H9 (cell line): ENCODE data around the gene MBTPS1. TPM values are rescaled to one million over a fixed set of nuclear protein-coding genes. Genes with fewer than 3 reads are reported as not detected.
A peak's percentile ranks its signal among the peaks of the same experiment; 100 is the strongest.

Source experiments
- DNase-seq: peaks from one replicate; pipeline ENCODE4 v3.0.0-alpha.2; 2017
- H2AFZ ChIP-seq: one replicate; pipeline ENCODE4 v1.6.1; 2013; ENCODE audit warnings: mild to moderate bottlenecking, low read length, control low read depth, moderate library complexity
- H2AK5ac ChIP-seq: 2 replicates; pipeline ENCODE4 v1.6.1; 2013; ENCODE audit warnings: low read length, control low read depth, mixed read lengths; ENCODE audit not compliant: insufficient read length
- H2BK120ac ChIP-seq: one replicate; pipeline ENCODE4 v1.6.1; 2013; ENCODE audit warnings: low read depth, mild to moderate bottlenecking, low read length, control low read depth, inconsistent platforms; ENCODE audit not compliant: poor library complexity, severe bottlenecking
- H2BK12ac ChIP-seq: 2 replicates; pipeline ENCODE4 v1.6.1; 2013; ENCODE audit warnings: low read length, control low read depth, mixed read lengths, low read depth; ENCODE audit not compliant: insufficient read length
- H2BK15ac ChIP-seq: 2 replicates; pipeline ENCODE4 v1.6.1; 2013; ENCODE audit warnings: low read depth, low read length, control low read depth
- H2BK20ac ChIP-seq: one replicate; pipeline ENCODE4 v1.6.1; 2013; ENCODE audit warnings: low read depth, mild to moderate bottlenecking, low read length, control low read depth, inconsistent platforms; ENCODE audit not compliant: poor library complexity, severe bottlenecking
- H2BK5ac ChIP-seq: 2 replicates; pipeline ENCODE4 v1.6.1; 2013; ENCODE audit warnings: low read length, control low read depth, mixed read lengths; ENCODE audit not compliant: insufficient read length
- H3K14ac ChIP-seq: 2 replicates; pipeline ENCODE4 v1.6.1; 2013; ENCODE audit warnings: low read length, control low read depth; ENCODE audit not compliant: insufficient read depth
- H3K18ac ChIP-seq: 2 replicates; pipeline ENCODE4 v1.6.1; 2013; ENCODE audit warnings: low read depth, mild to moderate bottlenecking, mixed read lengths, low read length, control low read depth; ENCODE audit not compliant: insufficient read length
- H3K23ac ChIP-seq: 2 replicates; pipeline ENCODE4 v1.6.1; 2013; ENCODE audit warnings: low read length, control low read depth, mixed read lengths, low read depth; ENCODE audit not compliant: insufficient read length
- H3K23me2 ChIP-seq: 2 replicates; pipeline ENCODE4 v1.6.1; 2013; ENCODE audit warnings: low read depth, mild to moderate bottlenecking, mixed read lengths, low read length, control low read depth; ENCODE audit not compliant: insufficient read length, poor library complexity, severe bottlenecking
- H3K27ac ChIP-seq: 2 replicates; pipeline ENCODE4 v1.5.1; 2013; ENCODE audit warnings: low read length, control low read depth, mixed read lengths, low read depth; ENCODE audit not compliant: insufficient read length
- H3K27me3 ChIP-seq: 2 replicates; pipeline ENCODE4 v1.6.1; 2013; ENCODE audit warnings: low read length, control low read depth, inconsistent platforms; ENCODE audit not compliant: insufficient read depth
- H3K4ac ChIP-seq: 2 replicates; pipeline ENCODE4 v1.6.1; 2013; ENCODE audit warnings: low read depth, mild to moderate bottlenecking, control low read depth, inconsistent platforms, low read length, moderate library complexity
- H3K4me1 ChIP-seq: 2 replicates; pipeline ENCODE4 v1.6.1; 2013; ENCODE audit warnings: low read length, control low read depth, inconsistent platforms; ENCODE audit not compliant: insufficient read depth
- H3K4me2 ChIP-seq: 2 replicates; pipeline ENCODE4 v1.6.1; 2013; ENCODE audit warnings: low read length, control low read depth, mixed read lengths; ENCODE audit not compliant: insufficient read length, insufficient read depth
- H3K56ac ChIP-seq: 2 replicates; pipeline ENCODE4 v1.6.1; 2013; ENCODE audit warnings: low read depth, mild to moderate bottlenecking, mixed read lengths, low read length, control low read depth; ENCODE audit not compliant: insufficient read length
- H3K79me1 ChIP-seq: 2 replicates; pipeline ENCODE4 v1.6.1; 2013; ENCODE audit warnings: low read depth, mild to moderate bottlenecking, moderate library complexity, low read length, control low read depth, inconsistent platforms; ENCODE audit not compliant: insufficient read depth, poor library complexity, severe bottlenecking
- H3K79me2 ChIP-seq: 2 replicates; pipeline ENCODE4 v1.6.1; 2013; ENCODE audit warnings: low read length, control low read depth, inconsistent platforms; ENCODE audit not compliant: insufficient read depth
- H3K9ac ChIP-seq: 2 replicates; pipeline ENCODE4 v1.6.1; 2013; ENCODE audit warnings: low read length, control low read depth, mixed read lengths; ENCODE audit not compliant: insufficient read length; ENCODE audit errors: extremely low read depth
- H3K9me3 ChIP-seq: one replicate; pipeline ENCODE4 v1.6.1; 2013; ENCODE audit warnings: low read depth, low read length, inconsistent platforms; ENCODE audit not compliant: control insufficient read depth
- H3T11ph ChIP-seq: one replicate; pipeline ENCODE4 v1.6.1; 2013; ENCODE audit warnings: mild to moderate bottlenecking, low read length, control low read depth, inconsistent platforms
- H4K20me1 ChIP-seq: one replicate; pipeline ENCODE4 v1.6.1; 2013; ENCODE audit not compliant: control insufficient read depth, insufficient read length, insufficient read depth
- H4K5ac ChIP-seq: 2 replicates; pipeline ENCODE4 v1.6.1; 2013; ENCODE audit warnings: low read depth, mild to moderate bottlenecking, mixed read lengths, low read length, control low read depth; ENCODE audit not compliant: insufficient read length
- H4K8ac ChIP-seq: replicated peaks from 2 replicates; pipeline ENCODE4 v1.6.1; 2013; ENCODE audit warnings: low read length, control low read depth, mixed read lengths, low read depth; ENCODE audit not compliant: insufficient read length
- H4K91ac ChIP-seq: 2 replicates; pipeline ENCODE4 v1.6.1; 2013; ENCODE audit warnings: low read depth, mild to moderate bottlenecking, moderate library complexity, mixed read lengths, low read length, control low read depth; ENCODE audit not compliant: insufficient read length
- H3K27ac Mint-ChIP-seq, 3 experiments: 2 replicates in 2 of 3; 3 replicates in 1 of 3; pipeline ENCODE4 v1.8.0; 2020 to 2021; ENCODE audit warnings: mixed read lengths in 3 of 3, mild to moderate bottlenecking in 1 of 3, moderate library complexity in 1 of 3
- H3K27me3 Mint-ChIP-seq: 2 replicates; pipeline ENCODE4 v1.8.0; 2021; ENCODE audit warnings: low read depth, mild to moderate bottlenecking, moderate library complexity, mixed read lengths
- H3K36me3 Mint-ChIP-seq, 3 experiments: 2 replicates in 2 of 3; 3 replicates in 1 of 3; pipeline ENCODE4 v1.8.0; 2020 to 2021; ENCODE audit warnings: low read depth in 3 of 3, mixed read lengths in 3 of 3; ENCODE audit not compliant: insufficient read depth in 1 of 3
- H3K4me1 Mint-ChIP-seq, 2 experiments: 2 replicates each; pipeline ENCODE4 v1.8.0; 2020; ENCODE audit warnings: mixed read lengths in 2 of 2
- H3K4me3 Mint-ChIP-seq, 2 experiments: 2 replicates in 1 of 2; 3 replicates in 1 of 2; pipeline ENCODE4 v1.8.0; 2020 to 2021; ENCODE audit warnings: mild to moderate bottlenecking in 2 of 2, mixed read lengths in 2 of 2, moderate library complexity in 1 of 2
- H3K9me3 Mint-ChIP-seq, 2 experiments: 2 replicates in 1 of 2; 3 replicates in 1 of 2; pipeline ENCODE4 v1.8.0; 2020; ENCODE audit warnings: mild to moderate bottlenecking in 2 of 2, mixed read lengths in 2 of 2, moderate library complexity in 1 of 2
- WGBS: extraction: QIAGEN DNeasy Blood & Tissue Kit; methylation state at CpG from one replicate; pipeline ENCODE4 v1.1.7; 2013; ENCODE audit warnings: missing lambda C conversion rate, low lambda C conversion rate, mixed read lengths; ENCODE audit not compliant: insufficient read length; ENCODE audit errors: extremely low coverage; 5-methylcytosine and 5-hydroxymethylcytosine counted together
- total RNA-seq: library from RNA; stranded (reverse); gene quantifications from 2 replicates; pipeline ENCODE4 v1.2.1, GENCODE V29; 2021
- TF ChIP-seq, protein P1 (sequence below): fragments of 200-600 bp; sonication (generic); conservative IDR thresholded peaks from 3 replicates; pipeline ENCODE4 v1.8.0; 2021; ENCODE audit warnings: antibody characterized with exemption, mild to moderate bottlenecking

Gene MBTPS1
- total RNA-seq, 1 experiment from 2014 or later: 48.7 TPM

- Histone ChIP-seq H3K56ac (no peak overlapping the region), H3K18ac (no peak overlapping the region), H3K4me2 (peak overlapping the region; percentile 23), H2BK15ac (no peak overlapping the region), H2BK12ac (no peak overlapping the region), H3K14ac (no peak overlapping the region), H3K9ac (peak overlapping the region; percentile 9), H2BK120ac (no peak overlapping the region), H2BK5ac (no peak overlapping the region), H3K23me2 (peaks cover under 1% of the 10 kb centered on the region), H2BK20ac (no peak overlapping the region), H3K79me1 (peaks cover 7% of the 10 kb centered on the region), H3K4ac (no peak overlapping the region), H4K91ac (no peak overlapping the region), H3K79me2 (peaks cover 10% of the 10 kb centered on the region; the same call in 1 of the 2 replicates), H3K27me3 (no peaks in the 10 kb centered on the region), H3K23ac (no peak overlapping the region), H3T11ph (no peak overlapping the region), H4K5ac (no peak overlapping the region), H3K27ac (no peak overlapping the region), H4K20me1 (no peaks in the 10 kb centered on the region), H3K4me1 (peaks cover 7% of the 10 kb centered on the region; the same call in 1 of the 2 replicates), H2AFZ (no peak overlapping the region), H4K8ac (no peak overlapping the region), H3K9me3 (no peaks in the 10 kb centered on the region), H2AK5ac (no peak overlapping the region)
- Mint-ChIP-seq H3K36me3 (peaks cover 6 to 18% (median 11%) of the 10 kb centered on the region in 3 experiments; a peak in 6 of 7 replicates), H3K9me3 (peaks cover 0 to 9% of the 10 kb centered on the region in 2 experiments; a peak in 1 of 5 replicates), H3K4me1 (peaks cover 53 to 55% of the 10 kb centered on the region in 2 experiments), H3K27ac (peak overlapping the region; percentile 7 to 76 (median 76); a peak in 4 of 7 replicates), H3K4me3 (peak overlapping the region; percentile 6 to 41; a peak in 1 of 5 replicates), H3K27me3 (no peaks in the 10 kb centered on the region)
- TF ChIP-seq, protein P1, sequence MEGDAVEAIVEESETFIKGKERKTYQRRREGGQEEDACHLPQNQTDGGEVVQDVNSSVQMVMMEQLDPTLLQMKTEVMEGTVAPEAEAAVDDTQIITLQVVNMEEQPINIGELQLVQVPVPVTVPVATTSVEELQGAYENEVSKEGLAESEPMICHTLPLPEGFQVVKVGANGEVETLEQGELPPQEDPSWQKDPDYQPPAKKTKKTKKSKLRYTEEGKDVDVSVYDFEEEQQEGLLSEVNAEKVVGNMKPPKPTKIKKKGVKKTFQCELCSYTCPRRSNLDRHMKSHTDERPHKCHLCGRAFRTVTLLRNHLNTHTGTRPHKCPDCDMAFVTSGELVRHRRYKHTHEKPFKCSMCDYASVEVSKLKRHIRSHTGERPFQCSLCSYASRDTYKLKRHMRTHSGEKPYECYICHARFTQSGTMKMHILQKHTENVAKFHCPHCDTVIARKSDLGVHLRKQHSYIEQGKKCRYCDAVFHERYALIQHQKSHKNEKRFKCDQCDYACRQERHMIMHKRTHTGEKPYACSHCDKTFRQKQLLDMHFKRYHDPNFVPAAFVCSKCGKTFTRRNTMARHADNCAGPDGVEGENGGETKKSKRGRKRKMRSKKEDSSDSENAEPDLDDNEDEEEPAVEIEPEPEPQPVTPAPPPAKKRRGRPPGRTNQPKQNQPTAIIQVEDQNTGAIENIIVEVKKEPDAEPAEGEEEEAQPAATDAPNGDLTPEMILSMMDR: no peak
- WGBS: no CpG with 5 or more reads among the region's 14 CpGs
- no peak for DNase-seq
Measured at GRCh38 chr16:84138824-84139627, 22.3 kb upstream of the MBTPS1 start.
